CD4-positive, alpha-beta memory T cell (primary cell): ENCODE data around the gene LRFN5. TPM values are rescaled to one million over a fixed set of nuclear protein-coding genes. Genes with fewer than 3 reads are reported as not detected.

ENCODE experiments used
- CTCF ChIA-PET: fragments of 350-600 bp; sonication (Branson Sonifier 250); formaldehyde crosslinking; loops from one replicate; lab custom pipeline; 2021; ENCODE audit warnings: inconsistent platforms; ENCODE audit not compliant: partially characterized antibody; lab: Charles Lee
- POLR2A ChIA-PET: fragments of 350-600 bp; sonication (Branson Sonifier 250); formaldehyde crosslinking; loops from one replicate; lab custom pipeline; 2021; ENCODE audit not compliant: partially characterized antibody; lab: Charles Lee
- DNase-seq, 5 donors: peaks; one replicate each; pipeline versions ENCODE4 v3.0.0 to v3.0.0-alpha.2; 2020 to 2022; ENCODE audit warnings: mixed read lengths in 1 of 5
- H3K27ac ChIP-seq: one replicate; pipeline ENCODE4 v1.7.0; 2013; ENCODE audit warnings: low read depth, low read length
- H3K27me3 ChIP-seq: 2 replicates; pipeline ENCODE4 v1.7.0; 2013; ENCODE audit warnings: mild to moderate bottlenecking, low read length, moderate library complexity; ENCODE audit not compliant: insufficient read depth
- H3K36me3 ChIP-seq: 2 replicates; pipeline ENCODE4 v1.7.0; 2013; ENCODE audit warnings: mild to moderate bottlenecking, low read length, moderate library complexity; ENCODE audit not compliant: insufficient read depth
- H3K4me1 ChIP-seq: 2 replicates; pipeline ENCODE4 v1.7.0; 2013; ENCODE audit warnings: mild to moderate bottlenecking, low read length, moderate library complexity; ENCODE audit not compliant: insufficient read depth
- H3K4me3 ChIP-seq, 2 donors: one replicate each; pipeline ENCODE4 v1.7.0; 2013; ENCODE audit warnings: low read length in 2 of 2, mild to moderate bottlenecking in 1 of 2
- H3K9me3 ChIP-seq, 2 donors: one replicate each; pipeline ENCODE4 v1.7.0; 2013; ENCODE audit warnings: low read length in 2 of 2, control low read depth in 1 of 2; ENCODE audit not compliant: control insufficient read depth in 1 of 2
- H3K27ac Mint-ChIP-seq, 7 donors: one replicate each; pipeline ENCODE4 v1.8.0; 2020 to 2021; ENCODE audit warnings: mixed read lengths in 7 of 7, mild to moderate bottlenecking in 6 of 7, inconsistent platforms in 3 of 7, moderate library complexity in 3 of 7
- H3K27me3 Mint-ChIP-seq, 2 donors: one replicate each; pipeline ENCODE4 v1.8.0; 2020 to 2021; ENCODE audit warnings: mixed read lengths in 2 of 2
- H3K36me3 Mint-ChIP-seq, 2 donors: one replicate each; pipeline ENCODE4 v1.8.0; 2020 to 2021; ENCODE audit warnings: mixed read lengths in 2 of 2, inconsistent platforms in 1 of 2, mild to moderate bottlenecking in 1 of 2
- H3K4me1 Mint-ChIP-seq, 4 donors: one replicate each; pipeline ENCODE4 v1.8.0; 2020 to 2021; ENCODE audit warnings: mixed read lengths in 4 of 4, mild to moderate bottlenecking in 1 of 4
- H3K4me3 Mint-ChIP-seq, 8 donors: one replicate each; pipeline ENCODE4 v1.8.0; 2020 to 2021; ENCODE audit warnings: mixed read lengths in 8 of 8, mild to moderate bottlenecking in 7 of 8, moderate library complexity in 6 of 8, inconsistent platforms in 3 of 8
- H3K9me3 Mint-ChIP-seq, 8 donors: one replicate each; pipeline ENCODE4 v1.8.0; 2020 to 2021; ENCODE audit warnings: mixed read lengths in 8 of 8, mild to moderate bottlenecking in 5 of 8, inconsistent platforms in 3 of 8, moderate library complexity in 1 of 8
- intact Hi-C: fragments of 100-400 bp; cut with micrococcal nuclease; formaldehyde crosslinking; loops from one replicate; pipeline ENCODE4 v1.15.1; 2023
- polyA plus RNA-seq, 2 donors: library from polyadenylated mRNA; unstranded; fragments of 300-500 nt; fragmentation: Illumina TruSeq; gene quantifications; one replicate each; pipeline ENCODE4 v1.2.3, GENCODE V29; 2021
- total RNA-seq, 2 experiments: library from RNA; stranded (reverse); gene quantifications; one replicate each; pipeline ENCODE4 v1.2.3, GENCODE V29; 2021

LRFN5 gene
- total and polyA plus RNA-seq, 4 experiments from 2014 or later: not detected

DNA sequence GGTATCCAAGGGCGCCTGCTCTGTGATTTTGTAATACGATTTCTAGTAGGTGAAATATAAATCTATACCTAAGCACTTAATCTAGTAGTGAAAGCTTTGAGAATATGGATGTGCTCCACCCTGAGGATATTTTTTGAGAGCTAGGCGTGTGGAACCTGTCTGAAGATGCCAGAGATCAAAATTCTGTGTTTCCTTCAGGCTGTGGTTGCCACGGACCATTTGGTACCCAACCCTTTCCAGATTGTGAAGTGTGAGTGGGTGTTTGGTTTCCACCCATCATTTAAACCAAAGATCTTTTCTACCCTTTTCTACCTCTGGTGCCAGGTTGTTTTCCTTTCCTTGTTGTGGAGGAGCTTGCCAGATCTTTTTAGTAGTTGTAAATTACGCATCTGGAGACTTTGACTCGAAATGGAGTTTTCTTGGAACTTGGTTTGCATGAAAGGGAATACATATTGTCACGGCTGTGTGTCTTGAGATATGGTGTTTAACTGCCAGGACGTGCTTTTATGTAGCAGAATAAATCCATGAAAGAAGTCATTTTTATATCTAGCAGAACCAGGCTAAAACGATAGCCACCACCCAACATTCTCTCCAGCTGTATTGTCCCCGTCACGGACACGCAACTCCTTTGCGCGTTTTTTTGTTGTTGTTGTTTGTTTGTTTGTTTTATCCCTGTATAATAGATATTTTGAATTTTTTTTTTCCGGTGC lies 2.2 kb downstream of the LRFN5 start:
- Histone ChIP-seq H3K36me3 (no peaks in the 10 kb centered on the region), H3K4me1 (peaks cover 42% of the 10 kb centered on the region), H3K27me3 (peaks cover 32% of the 10 kb centered on the region), H3K4me3 (no peak overlapping the region), H3K27ac (no peak overlapping the region), H3K9me3 (no peaks in the 10 kb centered on the region)
- intact Hi-C loops: no loop called here
- Mint-ChIP-seq H3K27me3 (peaks cover 52 to 56% of the 10 kb centered on the region in 2 donors), H3K27ac (no peak overlapping the region), H3K9me3 (peaks cover 0 to 3% (median 0%) of the 10 kb centered on the region in 8 donors), H3K4me3 (peak overlapping the region in 6 of 8 donors; percentile 21 to 79 (median 58)), H3K4me1 (peaks cover 13 to 55% (median 39%) of the 10 kb centered on the region in 4 donors), H3K36me3 (no peaks in the 10 kb centered on the region)
- no peak for DNase-seq
- ChIA-PET POLR2A (interaction anchor here (0.6 kb wide), 1 partner anchor 24 kb away, joined by 4 read pairs; no protein-coding TSS in a partner anchor), CTCF (no interaction called here)

DNA sequence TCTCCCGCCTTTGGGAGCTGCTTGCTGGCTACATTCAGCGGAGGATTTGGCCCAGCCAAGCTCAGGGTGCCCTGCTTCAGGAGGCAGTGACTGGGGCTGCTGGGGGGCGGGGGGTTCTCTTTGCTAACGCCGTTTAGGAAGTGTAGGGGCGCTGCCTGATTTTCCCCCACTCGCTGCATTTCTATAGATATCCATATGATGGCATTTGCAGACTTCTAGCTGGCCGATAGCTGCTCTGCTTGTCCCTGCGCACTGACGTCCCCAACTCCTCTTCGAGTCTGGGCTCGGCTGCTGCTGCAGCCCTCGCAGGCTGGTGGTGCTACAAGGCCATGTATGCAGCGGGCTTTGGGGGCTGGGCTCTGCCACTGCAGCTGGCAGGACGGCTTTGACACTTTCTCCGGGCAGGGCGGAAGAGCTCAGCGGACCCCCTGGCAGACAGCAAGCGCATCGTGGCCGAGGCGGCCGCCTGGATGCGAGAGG lies 3.1 kb downstream of the LRFN5 start:
- Mint-ChIP-seq H3K27me3 (peaks cover 48 to 49% of the 10 kb centered on the region in 2 donors), H3K4me3 (peak overlapping the region in 1 of 8 donors; percentile 48), H3K36me3 (no peaks in the 10 kb centered on the region), H3K9me3 (peaks cover 0 to 2% (median 0%) of the 10 kb centered on the region in 8 donors), H3K27ac (no peak overlapping the region), H3K4me1 (peaks cover 8 to 50% (median 33%) of the 10 kb centered on the region in 4 donors)
- peaks cover 34% of the 10 kb centered on the region for H3K4me1 ChIP-seq
- no peak overlapping the region for H3K27ac ChIP-seq
- POLR2A ChIA-PET: no interaction called here
- CTCF ChIA-PET: no interaction called here
- no peak for DNase-seq
- intact Hi-C loops: no loop called here
- no peaks in the 10 kb centered on the region for H3K36me3 ChIP-seq
- H3K4me3 ChIP-seq: no peak overlapping the region
- peaks cover 28% of the 10 kb centered on the region for H3K27me3 ChIP-seq
- H3K9me3 ChIP-seq: no peaks in the 10 kb centered on the region

DNA sequence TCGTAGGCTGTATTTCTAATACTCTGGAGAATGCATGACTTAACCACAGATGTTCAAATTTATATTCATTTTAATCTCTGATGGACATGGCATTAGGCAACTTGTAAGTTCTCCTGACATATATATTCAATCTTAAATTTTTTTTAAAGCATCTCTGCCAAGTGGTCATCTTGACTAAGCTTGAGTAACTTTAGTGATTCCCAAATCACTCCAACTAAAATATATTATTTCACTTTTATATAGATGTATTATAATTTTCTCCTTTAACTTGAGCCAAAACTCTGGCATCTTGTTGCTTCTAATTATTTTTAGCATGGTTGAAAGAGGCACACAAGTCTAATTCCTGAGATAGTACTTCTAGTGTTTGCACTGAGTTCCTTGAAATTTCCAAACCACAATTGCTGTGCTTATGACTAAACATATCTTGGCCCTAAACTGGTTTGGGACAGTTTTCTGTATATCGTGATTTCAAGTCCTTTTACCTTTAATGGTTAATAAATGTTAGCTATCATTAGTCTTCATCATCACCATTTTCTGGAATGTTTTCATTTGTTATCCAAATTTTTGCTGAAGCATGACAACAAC lies 8.4 kb downstream of the LRFN5 start:
- Histone ChIP-seq H3K4me1 (no peaks in the 10 kb centered on the region), H3K27me3 (no peaks in the 10 kb centered on the region), H3K27ac (no peak overlapping the region), H3K9me3 (no peaks in the 10 kb centered on the region), H3K36me3 (no peaks in the 10 kb centered on the region), H3K4me3 (no peak overlapping the region)
- H3K27me3 Mint-ChIP-seq: peaks cover 8 to 10% of the 10 kb centered on the region in 2 donors
- H3K36me3 Mint-ChIP-seq: no peaks in the 10 kb centered on the region
- CTCF ChIA-PET: no interaction called here
- H3K4me1 Mint-ChIP-seq: peaks cover 1 to 4% (median 2%) of the 10 kb centered on the region in 4 donors
- no peak overlapping the region for H3K27ac Mint-ChIP-seq
- H3K9me3 Mint-ChIP-seq: peaks cover 0 to 2% (median 0%) of the 10 kb centered on the region in 8 donors
- H3K4me3 Mint-ChIP-seq: no peak overlapping the region
- intact Hi-C loops: no loop called here
- DNase-seq: no peak
- POLR2A ChIA-PET: no interaction called here

GRCh38 chr14:41623736-41624135 lies 17.1 kb downstream of the LRFN5 start:
- H3K27me3 ChIP-seq: no peaks in the 10 kb centered on the region
- POLR2A ChIA-PET: interaction anchor here (1.2 kb wide), 1 partner anchor 10 kb away, joined by 3 read pairs; no protein-coding TSS in a partner anchor
- no peak overlapping the region for H3K4me3 ChIP-seq
- H3K27ac ChIP-seq: no peak overlapping the region
- no peaks in the 10 kb centered on the region for H3K4me1 ChIP-seq
- Mint-ChIP-seq H3K27ac (no peak overlapping the region), H3K4me1 (no peaks in the 10 kb centered on the region), H3K36me3 (no peaks in the 10 kb centered on the region), H3K9me3 (no peaks in the 10 kb centered on the region), H3K4me3 (no peak overlapping the region), H3K27me3 (peaks cover 0 to 2% of the 10 kb centered on the region in 2 donors)
- CTCF ChIA-PET: no interaction called here
- no peak for DNase-seq
- intact Hi-C loops: no loop called here
- H3K9me3 ChIP-seq: no peaks in the 10 kb centered on the region
- H3K36me3 ChIP-seq: no peaks in the 10 kb centered on the region

DNA sequence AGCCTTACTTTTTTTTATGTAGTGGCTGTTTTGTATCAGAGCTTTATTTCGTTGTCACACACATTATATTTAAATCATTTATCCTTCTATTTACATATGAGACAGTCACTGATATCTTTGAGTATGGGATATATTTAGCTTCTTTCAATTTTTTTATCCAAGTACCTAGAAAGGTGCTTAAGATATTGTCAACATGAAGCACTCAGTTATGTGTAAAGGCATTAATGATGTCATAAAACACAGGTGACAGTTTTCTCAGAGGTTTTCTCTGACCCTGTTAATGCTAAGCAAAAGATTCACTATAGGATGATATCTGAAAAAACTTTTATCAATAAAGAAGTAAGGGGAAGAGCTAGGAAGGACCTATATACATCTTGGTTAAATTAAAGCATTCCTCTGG lies 23.2 kb downstream of the LRFN5 start:
- Mint-ChIP-seq H3K4me3 (no peak overlapping the region), H3K36me3 (no peaks in the 10 kb centered on the region), H3K27ac (no peak overlapping the region), H3K27me3 (peaks cover 0 to 5% of the 10 kb centered on the region in 2 donors), H3K4me1 (no peaks in the 10 kb centered on the region), H3K9me3 (no peaks in the 10 kb centered on the region)
- Histone ChIP-seq H3K27ac (no peak overlapping the region), H3K27me3 (no peaks in the 10 kb centered on the region), H3K4me3 (no peak overlapping the region), H3K4me1 (no peaks in the 10 kb centered on the region), H3K36me3 (no peaks in the 10 kb centered on the region), H3K9me3 (no peaks in the 10 kb centered on the region)
- intact Hi-C loops: no loop called here
- CTCF ChIA-PET: no interaction called here
- no peak for DNase-seq
- POLR2A ChIA-PET: no interaction called here

- H3K27me3 Mint-ChIP-seq: peaks cover 0 to 3% of the 10 kb centered on the region in 2 donors
- H3K36me3 Mint-ChIP-seq: no peaks in the 10 kb centered on the region
- Histone ChIP-seq H3K4me3 (no peak overlapping the region), H3K4me1 (no peaks in the 10 kb centered on the region), H3K27me3 (no peaks in the 10 kb centered on the region), H3K27ac (no peak overlapping the region), H3K9me3 (no peaks in the 10 kb centered on the region), H3K36me3 (no peaks in the 10 kb centered on the region)
- CTCF ChIA-PET: no interaction called here
- intact Hi-C loops: no loop called here
- no peak overlapping the region for H3K27ac Mint-ChIP-seq
- H3K9me3 Mint-ChIP-seq: no peaks in the 10 kb centered on the region
- POLR2A ChIA-PET: no interaction called here
- no peak for DNase-seq
- H3K4me1 Mint-ChIP-seq: no peaks in the 10 kb centered on the region
- no peak overlapping the region for H3K4me3 Mint-ChIP-seq
Observed at GRCh38 chr14:41634286-41634685, 27.6 kb downstream of the LRFN5 start.

DNA sequence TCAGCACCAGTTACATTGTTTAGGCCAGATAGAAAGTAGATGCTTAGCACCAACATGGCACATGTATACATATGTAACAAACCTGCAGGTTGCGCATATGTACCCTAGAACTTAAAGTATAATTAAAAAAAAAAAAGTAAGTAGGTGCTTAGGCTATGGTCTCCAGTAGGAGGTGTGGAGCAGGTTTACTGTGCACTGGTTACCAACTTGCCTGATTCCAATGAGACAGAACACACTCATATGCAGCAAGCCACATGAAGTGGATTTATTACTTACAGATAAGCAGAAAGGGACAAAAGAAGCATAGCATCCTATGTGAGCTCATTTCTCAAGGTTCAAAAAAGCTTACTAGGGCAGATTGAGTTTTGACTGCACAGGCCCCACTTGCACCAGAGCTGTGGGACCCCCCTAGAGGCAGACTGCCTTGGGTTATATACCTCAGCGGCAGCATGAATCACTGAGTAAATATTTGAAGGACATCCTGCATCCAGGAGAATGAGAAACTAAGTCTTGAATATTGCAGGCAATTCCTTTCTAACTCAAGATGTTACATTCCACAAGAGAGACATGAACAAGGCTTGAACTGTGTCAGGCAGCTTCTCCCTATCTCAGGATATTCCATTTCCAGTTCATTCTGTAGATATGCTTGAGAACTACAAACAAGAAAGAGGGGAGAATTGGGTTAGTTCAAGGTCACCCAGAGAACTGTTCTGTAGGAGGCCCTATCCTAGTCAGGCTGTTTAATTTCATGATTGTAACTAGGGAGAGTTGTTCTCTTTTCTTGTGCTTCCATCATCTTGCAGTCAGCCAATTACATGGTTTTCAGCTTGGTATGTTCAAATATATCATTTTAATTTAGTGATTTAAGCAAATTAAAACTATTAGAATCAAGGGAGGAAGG lies 30.1 kb downstream of the LRFN5 start:
- Histone ChIP-seq H3K27ac (no peak overlapping the region), H3K4me3 (no peak overlapping the region), H3K9me3 (no peaks in the 10 kb centered on the region), H3K4me1 (no peaks in the 10 kb centered on the region), H3K27me3 (no peaks in the 10 kb centered on the region), H3K36me3 (no peaks in the 10 kb centered on the region)
- CTCF ChIA-PET: no interaction called here
- Mint-ChIP-seq H3K9me3 (no peaks in the 10 kb centered on the region), H3K27ac (no peak overlapping the region), H3K4me3 (no peak overlapping the region), H3K36me3 (no peaks in the 10 kb centered on the region), H3K4me1 (no peaks in the 10 kb centered on the region), H3K27me3 (no peaks in the 10 kb centered on the region)
- POLR2A ChIA-PET: no interaction called here
- intact Hi-C loops: no loop called here
- DNase-seq: no peak
